ENCODE measurements around the gene AIPL1. TPM values are rescaled to one million over a fixed set of nuclear protein-coding genes. Genes with fewer than 3 reads are reported as not detected.
A peak's percentile ranks its signal among the peaks of the same experiment; 100 is the strongest.

Gene AIPL1
- total and polyA plus RNA-seq, 2 of the 13 experiments (the other 11 are each of a cell fraction or from before 2014, with no cell fraction given) = not detected

DNA sequence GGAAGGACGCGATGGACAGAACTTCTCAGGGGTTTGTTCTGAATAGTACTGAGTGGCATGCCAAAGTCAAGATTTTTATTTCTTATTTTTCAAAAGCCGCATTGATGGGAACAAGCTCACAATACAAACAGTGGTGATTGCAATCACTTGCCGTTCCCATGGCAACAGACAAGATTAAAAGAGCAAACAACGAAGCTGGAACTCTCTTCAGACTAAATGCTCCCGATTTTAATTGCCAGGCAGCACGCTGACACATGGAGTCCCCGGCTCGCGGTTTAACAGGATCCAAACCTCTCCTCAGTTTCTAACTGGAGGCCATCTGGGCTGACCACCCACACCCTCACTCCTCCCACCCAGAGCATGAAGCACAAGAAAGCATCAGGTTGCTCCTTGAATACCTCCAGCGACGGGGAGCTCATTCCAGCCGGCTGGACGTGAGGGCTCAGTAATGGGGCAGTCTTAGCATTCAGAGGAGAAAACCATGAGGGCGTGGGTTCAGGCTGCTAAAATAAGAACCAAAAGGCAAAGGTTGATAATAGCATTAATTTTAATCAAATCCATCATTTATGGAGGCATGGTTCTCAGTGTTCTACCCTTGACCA is 41.5 kb downstream of the AIPL1 start:
- no peak for FAIRE-seq
- peaks cover 0 to 7% of the 10 kb centered on the region in 2 experiments; a peak in 1 of 5 replicates for H3K27me3 ChIP-seq (ENCODE audit: control insufficient read depth in 1 of 2, insufficient read depth in 2 of 2, low read length in 2 of 2)
- CTCF ChIA-PET (ENCODE audit: low intra/inter-chr PET ratio, low total read pairs) = no interaction called here
- H3K27ac ChIP-seq (ENCODE audit: extremely low read length, insufficient read depth, low read length) = peak overlapping the region; percentile 70
- POLR2A ChIA-PET = interaction anchor here (1.2 kb wide), 1 partner anchor 907 kb away, joined by 3 read pairs; the partner anchor contains the start of genes DERL2 and MIS12
- ATAC-seq = peak; percentile 21; the same call in 2 of the 3 replicates
- no peaks in the 10 kb centered on the region for H3K79me2 ChIP-seq (ENCODE audit: insufficient read depth, low read length)
- H4K20me1 ChIP-seq (ENCODE audit: insufficient read depth, low read length) = no peaks in the 10 kb centered on the region
- intact Hi-C loops (cut with micrococcal nuclease; ENCODE audit: unreplicated experiment) (no loop called here), in situ Hi-C loops (cut with HindIII; ENCODE audit: extremely low pct_ligation_motif_present, low pct_unique_long_range_greater_than_20kb) (no loop called here)
- 21% methylated on average over 15 of the region's 15 CpGs for WGBS (ENCODE audit: low lambda C conversion rate)
- H3K4me2 ChIP-seq (ENCODE audit: low read depth, low read length) = peak overlapping the region; percentile 60
- BruUV-seq (replicated peaks) = no TSS peak
- peak; percentile 53 for DNase-seq (ENCODE audit: low spot score)
- no peaks in the 10 kb centered on the region for H3K9me3 ChIP-seq (ENCODE audit: low read length)
- H3K4me1 ChIP-seq (ENCODE audit: insufficient read depth, low read length) = peaks cover 27% of the 10 kb centered on the region
- H2AFZ ChIP-seq (ENCODE audit: low read length) = no peak overlapping the region
- no peak overlapping the region; a peak in 1 of 6 replicates for H3K4me3 ChIP-seq (replicated peaks in 1 of 3; ENCODE audit: insufficient read depth in 1 of 3, low read depth in 2 of 3, low read length in 3 of 3)
- no peak overlapping the region for H3K9ac ChIP-seq (ENCODE audit: insufficient read depth, low read depth, low read length)
- no peaks in the 10 kb centered on the region for H3K36me3 ChIP-seq (replicated peaks in 1 of 2; ENCODE audit: control insufficient read depth in 1 of 2, insufficient read depth in 2 of 2, low read length in 2 of 2)
- TF ChIP-seq ZNF737 (CRISPR knock-in tag; IDR thresholded peaks at IDR 0.05; ENCODE audit: borderline replicate concordance) = no peak
- no peak for TF ChIP-seq CENPX (CRISPR knock-in tag; IDR thresholded peaks at IDR 0.05)
- TF ChIP-seq, protein P1, sequence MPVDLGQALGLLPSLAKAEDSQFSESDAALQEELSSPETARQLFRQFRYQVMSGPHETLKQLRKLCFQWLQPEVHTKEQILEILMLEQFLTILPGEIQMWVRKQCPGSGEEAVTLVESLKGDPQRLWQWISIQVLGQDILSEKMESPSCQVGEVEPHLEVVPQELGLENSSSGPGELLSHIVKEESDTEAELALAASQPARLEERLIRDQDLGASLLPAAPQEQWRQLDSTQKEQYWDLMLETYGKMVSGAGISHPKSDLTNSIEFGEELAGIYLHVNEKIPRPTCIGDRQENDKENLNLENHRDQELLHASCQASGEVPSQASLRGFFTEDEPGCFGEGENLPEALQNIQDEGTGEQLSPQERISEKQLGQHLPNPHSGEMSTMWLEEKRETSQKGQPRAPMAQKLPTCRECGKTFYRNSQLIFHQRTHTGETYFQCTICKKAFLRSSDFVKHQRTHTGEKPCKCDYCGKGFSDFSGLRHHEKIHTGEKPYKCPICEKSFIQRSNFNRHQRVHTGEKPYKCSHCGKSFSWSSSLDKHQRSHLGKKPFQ (CRISPR knock-in tag; IDR thresholded peaks at IDR 0.05; ENCODE audit: insufficient replicate concordance) = no peak
- TF ChIP-seq ZNF781 (CRISPR knock-in tag; IDR thresholded peaks at IDR 0.05; ENCODE audit: borderline replicate concordance, not compliant biosample characterization) = peak; percentile 17
- no peak for TF ChIP-seq MED13 (CRISPR knock-in tag; IDR thresholded peaks at IDR 0.05)
- no peak for TF ChIP-seq SP4 (CRISPR knock-in tag; IDR thresholded peaks at IDR 0.05)
- TF ChIP-seq ZNF354B (CRISPR knock-in tag; IDR thresholded peaks at IDR 0.05) = no peak
- no peak for TF ChIP-seq ZFAT (CRISPR knock-in tag; conservative IDR thresholded peaks at IDR 0.05)
- no peak for TF ChIP-seq ZNF703 (CRISPR knock-in tag; IDR thresholded peaks at IDR 0.05; ENCODE audit: borderline replicate concordance)
- no peak for TF ChIP-seq SRSF9 (IDR thresholded peaks at IDR 0.05; ENCODE audit: borderline replicate concordance, insufficient read depth, low read depth, low read length, poor library complexity, severe bottlenecking)
- no peak for TF ChIP-seq ZNF724P (CRISPR knock-in tag; IDR thresholded peaks at IDR 0.05; ENCODE audit: borderline replicate concordance)
- TF ChIP-seq FOSL1 (CRISPR knock-in tag; IDR thresholded peaks at IDR 0.05; ENCODE audit: borderline replicate concordance) = no peak
- TF ChIP-seq, protein P2, sequence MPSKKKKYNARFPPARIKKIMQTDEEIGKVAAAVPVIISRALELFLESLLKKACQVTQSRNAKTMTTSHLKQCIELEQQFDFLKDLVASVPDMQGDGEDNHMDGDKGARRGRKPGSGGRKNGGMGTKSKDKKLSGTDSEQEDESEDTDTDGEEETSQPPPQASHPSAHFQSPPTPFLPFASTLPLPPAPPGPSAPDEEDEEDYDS (CRISPR knock-in tag; IDR thresholded peaks at IDR 0.05) = no peak
- TF ChIP-seq NCOA1 (CRISPR knock-in tag; IDR thresholded peaks at IDR 0.05) = no peak
- no peak for TF ChIP-seq CEBPB (IDR thresholded peaks at IDR 0.05; ENCODE audit: borderline replicate concordance, low read depth, low read length)
- no peak for TF ChIP-seq REXO4 (CRISPR knock-in tag; IDR thresholded peaks at IDR 0.05; ENCODE audit: borderline replicate concordance)
- TF ChIP-seq RFX1 (IDR thresholded peaks at IDR 0.05) = peak; percentile 69
- no peak for TF ChIP-seq ZNF446 (CRISPR knock-in tag; IDR thresholded peaks at IDR 0.05)
- TF ChIP-seq, protein P3, sequence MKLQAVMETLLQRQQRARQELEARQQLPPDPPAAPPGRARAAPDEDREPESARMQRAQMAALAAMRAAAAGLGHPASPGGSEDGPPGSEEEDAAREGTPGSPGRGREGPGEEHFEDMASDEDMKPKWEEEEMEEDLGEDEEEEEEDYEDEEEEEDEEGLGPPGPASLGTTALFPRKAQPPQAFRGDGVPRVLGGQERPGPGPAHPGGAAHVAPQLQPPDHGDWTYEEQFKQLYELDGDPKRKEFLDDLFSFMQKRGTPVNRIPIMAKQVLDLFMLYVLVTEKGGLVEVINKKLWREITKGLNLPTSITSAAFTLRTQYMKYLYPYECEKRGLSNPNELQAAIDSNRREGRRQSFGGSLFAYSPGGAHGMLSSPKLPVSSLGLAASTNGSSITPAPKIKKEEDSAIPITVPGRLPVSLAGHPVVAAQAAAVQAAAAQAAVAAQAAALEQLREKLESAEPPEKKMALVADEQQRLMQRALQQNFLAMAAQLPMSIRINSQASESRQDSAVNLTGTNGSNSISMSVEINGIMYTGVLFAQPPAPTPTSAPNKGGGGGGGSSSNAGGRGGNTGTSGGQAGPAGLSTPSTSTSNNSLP (IDR thresholded peaks at IDR 0.05; ENCODE audit: low read depth, low read length) = 0 out of 2 replicates have a peak, but pooled peaks have one; percentile 36
- TF ChIP-seq, protein P4, sequence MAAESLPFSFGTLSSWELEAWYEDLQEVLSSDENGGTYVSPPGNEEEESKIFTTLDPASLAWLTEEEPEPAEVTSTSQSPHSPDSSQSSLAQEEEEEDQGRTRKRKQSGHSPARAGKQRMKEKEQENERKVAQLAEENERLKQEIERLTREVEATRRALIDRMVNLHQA (CRISPR knock-in tag; IDR thresholded peaks at IDR 0.05) = no peak
- no peak for TF ChIP-seq SALL2 (CRISPR knock-in tag; IDR thresholded peaks at IDR 0.05)
